ENCODE results near the gene OLFML1. TPM values are rescaled to one million over a fixed set of nuclear protein-coding genes. Genes with fewer than 3 reads are reported as not detected.

OLFML1 gene
- total and polyA plus RNA-seq, 2 of the 8 experiments (the other 6 are each of a cell fraction or from before 2014, with no cell fraction given): 0.24 TPM; not detected in 1

DNA sequence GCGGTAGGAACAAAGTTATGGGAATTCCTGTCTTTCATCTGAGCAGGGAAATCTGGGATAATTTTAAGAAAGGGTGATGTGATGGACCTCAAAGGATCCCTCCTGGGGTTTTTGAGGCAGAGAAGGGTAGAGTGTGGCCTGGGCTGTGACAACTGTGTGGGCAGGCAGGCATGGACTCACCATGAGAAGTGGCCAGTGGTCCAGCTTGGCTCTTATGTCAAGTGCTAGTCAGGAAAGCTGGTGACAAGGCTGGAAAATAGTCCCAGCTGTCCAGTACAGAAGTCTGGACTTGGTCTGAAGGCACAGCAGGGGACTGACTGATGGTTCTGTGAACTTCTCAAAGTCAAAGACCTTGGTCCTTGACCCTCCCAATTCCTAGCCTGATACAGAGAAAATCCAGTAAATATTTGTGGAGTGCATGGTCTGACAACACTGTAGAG is 30.2 kb downstream of the OLFML1 start:
- Histone ChIP-seq H2BK20ac (ENCODE audit: low read length) (no peak overlapping the region), H2AK5ac (ENCODE audit: low read depth, low read length) (no peak overlapping the region), H4K5ac (ENCODE audit: insufficient read length, low read depth, low read length) (no peak overlapping the region), H3K56ac (replicated peaks; ENCODE audit: insufficient read length, low read depth, low read length) (no peak overlapping the region), H3K4me1 (replicated peaks in 1 of 4; ENCODE audit: control insufficient read depth in 3 of 4, insufficient read depth in 4 of 4, low read length in 3 of 4) (peaks cover 0 to 9% (median 5%) of the 10 kb centered on the region in 4 experiments; a peak in 5 of 7 replicates), H4K20me1 (replicated peaks in 1 of 2; ENCODE audit: control insufficient read depth in 1 of 2, insufficient read depth in 2 of 2, low read length in 2 of 2) (no peaks in the 10 kb centered on the region), H3K4ac (replicated peaks; ENCODE audit: insufficient read length, low read depth, low read length) (no peak overlapping the region), H3K79me2 (ENCODE audit: control insufficient read depth in 1 of 2, insufficient read depth in 2 of 2, low read length in 2 of 2) (no peaks in the 10 kb centered on the region), H2BK12ac (ENCODE audit: low read depth, low read length) (no peak overlapping the region), H3K79me1 (ENCODE audit: low read depth, low read length) (no peaks in the 10 kb centered on the region), H3K23ac (ENCODE audit: insufficient read length) (no peak overlapping the region), H3K27ac (ENCODE audit: low read depth, low read length) (no peak overlapping the region), H3K9me3 (ENCODE audit: insufficient read depth in 2 of 2, low read depth in 1 of 2, low read length in 1 of 2) (no peaks in the 10 kb centered on the region), H3K23me2 (ENCODE audit: low read depth, low read length) (peaks cover 9% of the 10 kb centered on the region), H4K8ac (ENCODE audit: extremely low read depth, insufficient read depth, low read length) (no peak overlapping the region), H4K91ac (replicated peaks; ENCODE audit: insufficient read length, low read length) (no peak overlapping the region), H3K36me3 (ENCODE audit: control insufficient read depth in 2 of 4, insufficient read depth in 4 of 4, low read length in 3 of 4) (no peaks in the 10 kb centered on the region), H3K9ac (replicated peaks in 1 of 4; ENCODE audit: extremely low read depth in 1 of 4, low read depth in 3 of 4, low read length in 3 of 4) (no peak overlapping the region), H2BK5ac (ENCODE audit: low read depth, low read length) (no peak overlapping the region), H3K4me2 (ENCODE audit: insufficient read depth in 1 of 2, low read depth in 2 of 2, low read length in 2 of 2) (no peak overlapping the region), H2AFZ (ENCODE audit: low read length) (no peak overlapping the region), H3K18ac (ENCODE audit: extremely low read depth, low read length) (no peak overlapping the region), H2BK15ac (ENCODE audit: low read length) (no peak overlapping the region), H3K4me3 (ENCODE audit: extremely low read depth in 1 of 4, insufficient read depth in 2 of 4, low read depth in 3 of 4, low read length in 4 of 4) (no peak overlapping the region), H2BK120ac (replicated peaks; ENCODE audit: low read depth, low read length) (no peak overlapping the region), H3K14ac (ENCODE audit: insufficient read length) (no peak overlapping the region), H3K27me3 (replicated peaks in 1 of 4; ENCODE audit: control insufficient read depth in 3 of 4, extremely low read depth in 1 of 4, insufficient read depth in 3 of 4, low read length in 3 of 4) (peaks cover 0 to 17% (median 9%) of the 10 kb centered on the region in 4 experiments; a peak in 4 of 7 replicates)
- no peak for TF ChIP-seq SUZ12 (IDR thresholded peaks at IDR 0.05; ENCODE audit: low read length)
- no peak for TF ChIP-seq ZNF274 (IDR thresholded peaks at IDR 0.05; ENCODE audit: borderline replicate concordance, extremely low read depth, low read length)
- TF ChIP-seq KDM4A (IDR thresholded peaks at IDR 0.05; ENCODE audit: low read depth, low read length, severe bottlenecking): no peak
- TF ChIP-seq, protein P1, sequence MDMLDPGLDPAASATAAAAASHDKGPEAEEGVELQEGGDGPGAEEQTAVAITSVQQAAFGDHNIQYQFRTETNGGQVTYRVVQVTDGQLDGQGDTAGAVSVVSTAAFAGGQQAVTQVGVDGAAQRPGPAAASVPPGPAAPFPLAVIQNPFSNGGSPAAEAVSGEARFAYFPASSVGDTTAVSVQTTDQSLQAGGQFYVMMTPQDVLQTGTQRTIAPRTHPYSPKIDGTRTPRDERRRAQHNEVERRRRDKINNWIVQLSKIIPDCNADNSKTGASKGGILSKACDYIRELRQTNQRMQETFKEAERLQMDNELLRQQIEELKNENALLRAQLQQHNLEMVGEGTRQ (IDR thresholded peaks at IDR 0.05; ENCODE audit: low read length): no peak
- TF ChIP-seq POLR2A (IDR thresholded peaks at IDR 0.05; ENCODE audit: control extremely low read depth in 1 of 2, low read depth in 2 of 2, low read length in 2 of 2): no peak
- no peak for TF ChIP-seq TEAD4 (IDR thresholded peaks at IDR 0.05; ENCODE audit: low read depth, low read length)
- ChIA-PET POLR2A (ENCODE audit: partially characterized antibody) (interaction anchor here (0.7 kb wide), 1 partner anchor 142 kb away, joined by 3 read pairs; no protein-coding TSS in a partner anchor), CTCF (ENCODE audit: partially characterized antibody) (interaction anchor here (0.7 to 3.0 kb wide), 7 partner anchors 10 to 78 kb away, joined by 3 to 6 read pairs (median 3); no protein-coding TSS in a partner anchor)
- WGBS, 2 experiments (ENCODE audit: extremely low coverage in 1 of 2, insufficient coverage in 1 of 2, insufficient read length in 1 of 2, insufficient replicate concordance in 2 of 2, low coverage in 1 of 2, low lambda C conversion rate in 2 of 2, missing lambda C conversion rate in 1 of 2): 80% methylated on average over 1 of the region's 1 CpG; no CpG with 5 or more reads in 1 of the 2 experiments
- DNase-seq (ENCODE audit: low read depth in 1 of 2, low spot score in 2 of 2) (no peak), FAIRE-seq (no peak)
